Tibial artery (tissue), 4 donors: ENCODE results near the gene KYNU.
"Not testable (repeated sequence)": the region's sequence is repeated elsewhere in the genome, so short reads cannot be mapped to it uniquely, and the experiment has no call there.

Source experiments
- DNase-seq, 2 donors: peaks; one replicate each; pipeline ENCODE4 v3.0.0-alpha.2; 2019
- H3K27ac ChIP-seq, 2 donors: fragments of 200-600 bp; sonication (generic) in 1 of 2; 1 replicate in 1 of 2; 2 replicates in 1 of 2; pipeline ENCODE4 v1.5.1; 2018 to 2019; ENCODE audit warnings: mild to moderate bottlenecking in 1 of 2
- H3K27me3 ChIP-seq, 2 donors: fragments of 200-600 bp; sonication (generic) in 1 of 2; one replicate each; pipeline versions ENCODE4 v1.5.1 to v1.6.0; 2016 to 2019
- H3K36me3 ChIP-seq, 3 donors: fragments of 200-600 bp; sonication (generic) in 2 of 3; one replicate each; pipeline ENCODE4 v1.5.1; 2016 to 2019; ENCODE audit warnings: mild to moderate bottlenecking in 2 of 3
- H3K4me1 ChIP-seq, 4 donors: fragments of 200-600 bp; sonication (generic) in 2 of 4; 1 replicate in 3 of 4; 2 replicates in 1 of 4; pipeline ENCODE4 v1.5.1; 2016 to 2019
- H3K4me3 ChIP-seq, 2 donors: fragments of 200-600 bp; sonication (generic) in 1 of 2; 1 replicate in 1 of 2; 2 replicates in 1 of 2; pipeline ENCODE4 v1.5.1; 2018 to 2019; ENCODE audit warnings: mild to moderate bottlenecking in 2 of 2
- H3K9me3 ChIP-seq, 3 donors: fragments of 200-600 bp; sonication (generic) in 1 of 3; one replicate each; pipeline ENCODE4 v1.5.1; 2016 to 2019
- CTCF ChIP-seq, 2 experiments: fragments of 200-600 bp in 1 of 2; fragments of 450-650 bp in 1 of 2; IDR thresholded peaks; one replicate each; pipeline ENCODE4 v1.5.1; 2017 to 2019; ENCODE audit warnings: antibody characterized with exemption in 2 of 2, mild to moderate bottlenecking in 1 of 2, moderate library complexity in 1 of 2
- intact Hi-C: fragments of 100-400 bp; cut with DNase I; formaldehyde crosslinking; loops from one replicate; pipeline ENCODE4 v1.15.0; 2023; ENCODE audit warnings: low total_unique reads

Gene KYNU

GRCh38 chr2:142876423-142876822 lies 1.0 kb upstream of the KYNU start:
- Histone ChIP-seq H3K4me3 (no peak overlapping the region), H3K36me3 (no peaks in the 10 kb centered on the region), H3K27ac (no peak overlapping the region), H3K4me1 (peaks cover 0 to 13% (median 0%) of the 10 kb centered on the region in 4 donors), H3K9me3 (no peaks in the 10 kb centered on the region), H3K27me3 (no peaks in the 10 kb centered on the region)
- DNase-seq, result no peak
- no peak for TF ChIP-seq CTCF (IDR thresholded peaks at IDR 0.05)
- intact Hi-C loops, result no loop called here

GRCh38 chr2:142878031-142878678 lies 691 bp downstream of the KYNU start:
- H3K36me3 ChIP-seq, result no peaks in the 10 kb centered on the region
- intact Hi-C loops, result no loop called here
- H3K4me3 ChIP-seq, result peak overlapping the region; percentile 2 to 15
- DNase-seq, result no peak
- no peaks in the 10 kb centered on the region for H3K27me3 ChIP-seq
- H3K27ac ChIP-seq, result no peak overlapping the region
- TF ChIP-seq CTCF (IDR thresholded peaks at IDR 0.05), result no peak
- peaks cover 0 to 13% (median 0%) of the 10 kb centered on the region in 4 donors for H3K4me1 ChIP-seq
- no peaks in the 10 kb centered on the region for H3K9me3 ChIP-seq

- intact Hi-C loops, result no loop called here
- Histone ChIP-seq H3K4me3 (no peak overlapping the region), H3K27me3 (no peaks in the 10 kb centered on the region), H3K36me3 (no peaks in the 10 kb centered on the region), H3K9me3 (no peaks in the 10 kb centered on the region), H3K4me1 (peaks cover 0 to 8% (median 0%) of the 10 kb centered on the region in 4 donors), H3K27ac (no peak overlapping the region)
- no peak for TF ChIP-seq CTCF (IDR thresholded peaks at IDR 0.05)
- no peak for DNase-seq
These were observed 1.7 kb downstream of the KYNU start for GRCh38 chr2:142879151-142879550.

- no peaks in the 10 kb centered on the region for H3K9me3 ChIP-seq
- TF ChIP-seq CTCF (IDR thresholded peaks at IDR 0.05), result no peak
- no peaks in the 10 kb centered on the region for H3K36me3 ChIP-seq
- no peaks in the 10 kb centered on the region for H3K27me3 ChIP-seq
- no peak overlapping the region for H3K27ac ChIP-seq
- no peaks in the 10 kb centered on the region for H3K4me1 ChIP-seq
- no peak for DNase-seq
- intact Hi-C loops, result no loop called here
- H3K4me3 ChIP-seq, result no peak overlapping the region
These were observed 2.8 kb downstream of the KYNU start for GRCh38 chr2:142880279-142880678.

GRCh38 chr2:142881619-142882018 lies 4.2 kb downstream of the KYNU start:
- no peaks in the 10 kb centered on the region for H3K36me3 ChIP-seq
- TF ChIP-seq CTCF (IDR thresholded peaks at IDR 0.05), result no peak
- H3K9me3 ChIP-seq, result no peaks in the 10 kb centered on the region
- no peak overlapping the region for H3K27ac ChIP-seq
- H3K27me3 ChIP-seq, result no peaks in the 10 kb centered on the region
- intact Hi-C loops, result no loop called here
- H3K4me3 ChIP-seq, result no peak overlapping the region
- no peak for DNase-seq
- H3K4me1 ChIP-seq, result no peaks in the 10 kb centered on the region

GRCh38 chr2:142882500-142882899 lies 5.0 kb downstream of the KYNU start:
- H3K36me3 ChIP-seq, intact Hi-C loops, H3K27me3 ChIP-seq, H3K4me3 ChIP-seq, H3K9me3 ChIP-seq, H3K27ac ChIP-seq, DNase-seq, H3K4me1 ChIP-seq: not testable (repeated sequence)
